GM10248 (cell line): Measurements from ENCODE around the gene PABPN1.

Source experiments
- CTCF ChIA-PET: fragments of 300-600 bp; sonication (Branson Sonifier 250); formaldehyde crosslinking; extraction: SDS; loops from one replicate; lab custom pipeline; 2021; ENCODE audit warnings: antibody characterized with exemption; lab: Yijun Ruan, JAX
- POLR2A ChIA-PET: fragments of 350-650 bp; sonication (Branson Sonifier 250); formaldehyde crosslinking; extraction: SDS; loops from one replicate; lab custom pipeline; 2020; ENCODE audit warnings: antibody characterized with exemption; lab: Yijun Ruan, JAX
- DNase-seq: peaks from one replicate; pipeline ENCODE4 v3.0.0; 2012; ENCODE audit errors: extremely low spot score
- TF ChIP-seq, protein P1 (sequence below): IDR thresholded peaks from 2 replicates; pipeline ENCODE4 v1.5.1; 2012; ENCODE audit warnings: mild to moderate bottlenecking, low read depth; ENCODE audit errors: extremely low read depth, missing control alignments, control extremely low read depth

Gene PABPN1

DNA sequence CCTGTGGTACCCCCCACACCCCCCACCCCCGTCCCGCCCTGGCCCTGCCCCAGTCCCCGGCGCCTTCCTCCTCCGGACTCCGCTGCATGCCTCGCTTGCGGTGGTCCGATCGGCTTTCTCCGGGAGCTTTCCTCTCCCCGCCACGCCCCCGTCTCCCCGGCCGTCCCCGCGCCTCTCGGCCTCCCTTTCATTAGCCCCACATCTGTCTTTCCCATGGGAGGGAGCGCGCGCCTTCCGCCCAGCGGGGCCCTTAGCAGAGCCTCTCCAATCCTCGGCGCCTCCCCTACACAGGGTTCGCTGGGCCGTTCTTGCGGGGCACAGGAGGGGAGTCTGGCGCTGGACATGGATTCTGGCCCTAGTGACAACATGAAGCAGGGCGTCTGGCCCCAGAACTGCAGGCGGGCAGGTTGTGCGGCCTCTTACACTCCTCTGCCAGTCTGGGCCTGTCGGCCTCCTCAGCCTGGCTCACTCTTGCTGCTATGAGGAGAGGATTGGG is 45.2 kb downstream of the PABPN1 start:
- POLR2A ChIA-PET, result no interaction called here
- TF ChIP-seq, protein P1, sequence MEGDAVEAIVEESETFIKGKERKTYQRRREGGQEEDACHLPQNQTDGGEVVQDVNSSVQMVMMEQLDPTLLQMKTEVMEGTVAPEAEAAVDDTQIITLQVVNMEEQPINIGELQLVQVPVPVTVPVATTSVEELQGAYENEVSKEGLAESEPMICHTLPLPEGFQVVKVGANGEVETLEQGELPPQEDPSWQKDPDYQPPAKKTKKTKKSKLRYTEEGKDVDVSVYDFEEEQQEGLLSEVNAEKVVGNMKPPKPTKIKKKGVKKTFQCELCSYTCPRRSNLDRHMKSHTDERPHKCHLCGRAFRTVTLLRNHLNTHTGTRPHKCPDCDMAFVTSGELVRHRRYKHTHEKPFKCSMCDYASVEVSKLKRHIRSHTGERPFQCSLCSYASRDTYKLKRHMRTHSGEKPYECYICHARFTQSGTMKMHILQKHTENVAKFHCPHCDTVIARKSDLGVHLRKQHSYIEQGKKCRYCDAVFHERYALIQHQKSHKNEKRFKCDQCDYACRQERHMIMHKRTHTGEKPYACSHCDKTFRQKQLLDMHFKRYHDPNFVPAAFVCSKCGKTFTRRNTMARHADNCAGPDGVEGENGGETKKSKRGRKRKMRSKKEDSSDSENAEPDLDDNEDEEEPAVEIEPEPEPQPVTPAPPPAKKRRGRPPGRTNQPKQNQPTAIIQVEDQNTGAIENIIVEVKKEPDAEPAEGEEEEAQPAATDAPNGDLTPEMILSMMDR, result no peak
- DNase-seq, result no peak
- CTCF ChIA-PET, result interaction anchor here (1.3 kb wide), 1 partner anchor 21 kb away, joined by 3 read pairs; no protein-coding TSS in a partner anchor

DNA sequence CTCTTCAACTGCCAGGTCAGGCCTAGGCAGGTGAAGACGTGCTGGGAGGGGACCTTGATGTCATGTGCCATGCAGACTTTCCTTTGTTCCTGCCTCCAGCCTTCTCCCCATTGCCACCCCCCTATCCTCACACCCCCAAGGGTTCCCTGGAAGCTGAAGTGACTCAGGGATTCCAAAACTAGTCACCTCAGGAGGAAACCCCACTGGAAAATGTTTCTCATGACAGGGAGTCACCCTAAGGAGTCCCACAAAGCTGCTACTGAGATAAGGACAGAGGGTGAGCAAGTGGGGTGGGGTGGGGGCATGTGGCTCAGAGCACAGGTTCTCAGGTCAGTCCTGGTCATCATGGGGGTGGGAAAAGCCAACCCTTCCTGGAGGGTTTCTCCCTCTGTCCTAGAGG is 49.0 kb downstream of the PABPN1 start:
- no peak for DNase-seq
- TF ChIP-seq, protein P1, result no peak
- ChIA-PET POLR2A (no interaction called here), CTCF (interaction anchor here (1.2 to 5.8 kb wide), 4 partner anchors 9 to 249 kb away, joined by 3 to 42 read pairs (median 3); partner anchors contain the start of gene PABPN1)

DNA sequence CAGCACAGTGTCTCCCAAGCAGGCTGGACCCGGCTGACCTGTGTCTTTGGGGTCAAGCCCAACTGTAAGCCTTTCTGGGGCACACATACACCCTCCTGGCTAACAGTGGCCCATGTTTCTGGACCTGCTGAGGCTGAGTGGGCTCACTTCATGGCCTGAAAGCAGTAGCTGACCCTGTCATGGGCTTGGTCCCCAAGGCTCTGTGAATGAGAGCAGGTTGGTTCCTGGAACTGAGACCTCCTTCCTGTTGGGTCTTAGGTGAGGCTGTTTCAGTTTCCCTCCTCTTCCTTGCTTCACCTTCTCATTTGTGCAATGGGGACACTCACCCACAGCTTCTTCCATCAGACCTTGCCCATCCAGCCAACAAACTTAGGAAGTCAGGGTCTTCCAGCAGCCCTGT is 50.6 kb downstream of the PABPN1 start:
- DNase-seq, result no peak
- TF ChIP-seq, protein P1, result no peak
- POLR2A ChIA-PET, result no interaction called here
- CTCF ChIA-PET, result interaction anchor here (0.9 to 5.8 kb wide), 2 partner anchors 8 to 10 kb away, joined by 3 to 42 read pairs; no protein-coding TSS in a partner anchor

DNA sequence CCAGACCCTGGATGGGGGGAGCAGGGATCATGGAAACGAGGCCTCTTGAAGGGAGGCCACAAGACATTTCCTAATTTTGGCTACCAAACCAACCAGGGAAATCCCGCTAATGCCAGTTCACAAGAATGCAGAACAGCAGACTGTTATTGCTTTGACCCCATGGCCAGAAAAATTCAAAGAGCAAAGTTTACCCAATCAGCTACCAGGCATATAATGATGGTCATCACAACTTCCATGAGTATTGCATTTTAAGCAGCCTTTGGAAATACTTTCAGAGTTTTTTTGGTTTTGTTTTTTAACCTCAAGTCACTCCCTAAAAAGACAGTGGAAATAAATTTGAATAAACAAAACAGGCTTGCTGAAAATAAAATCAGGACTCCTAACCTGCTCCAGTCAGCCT is 51.3 kb downstream of the PABPN1 start, which contains the start of gene IL25:
TSS of gene IL25 (plus strand) at position 301 of the 400 bp plus-strand sequence.
- POLR2A ChIA-PET, result no interaction called here
- DNase-seq, result no peak
- TF ChIP-seq, protein P1, result no peak
- CTCF ChIA-PET, result interaction anchor here (0.7 to 5.8 kb wide), 3 partner anchors 7 to 11 kb away, joined by 3 to 42 read pairs (median 3); no protein-coding TSS in a partner anchor

- CTCF ChIA-PET, result interaction anchor here (0.7 to 2.3 kb wide), 2 partner anchors 11 to 252 kb away, joined by 3 to 5 read pairs; no protein-coding TSS in a partner anchor
- no peak for DNase-seq
- POLR2A ChIA-PET, result no interaction called here
- TF ChIP-seq, protein P1, result no peak
Observed at GRCh38 chr14:23373041-23373440, 51.8 kb downstream of the PABPN1 start.
